ENCODE data around the gene AJAP1. TPM values are rescaled to one million over a fixed set of nuclear protein-coding genes. Genes with fewer than 3 reads are reported as not detected.

The AJAP1 gene
- polyA plus RNA-seq, 1 of the 3 experiments (the other 2 are of a cell fraction) = not detected

- H3K9ac ChIP-seq = no peak overlapping the region
- WGBS (ENCODE audit: low lambda C conversion rate) = 62% methylated on average over 6 of the region's 8 CpGs
- no peaks in the 10 kb centered on the region for H3K79me2 ChIP-seq (ENCODE audit: insufficient read depth)
- H3K36me3 ChIP-seq (replicated peaks in 1 of 2; ENCODE audit: control insufficient read depth in 1 of 2, insufficient read depth in 2 of 2, low read length in 1 of 2) = no peaks in the 10 kb centered on the region
- no peaks in the 10 kb centered on the region for H4K20me1 ChIP-seq (ENCODE audit: insufficient read depth)
- ChIA-PET POLR2A (no interaction called here), CTCF (interaction anchor here (3.3 kb wide), 1 partner anchor 115 kb away, joined by 9 read pairs; no protein-coding TSS in a partner anchor)
- no peak overlapping the region for H3K4me3 ChIP-seq (ENCODE audit: low read depth in 2 of 2, low read length in 1 of 2)
- H3K27me3 ChIP-seq (ENCODE audit: insufficient read depth) = no peaks in the 10 kb centered on the region
- TF ChIP-seq NRF1 (IDR thresholded peaks at IDR 0.05; ENCODE audit: low read depth, low read length) = no peak
- TF ChIP-seq RXRA (IDR thresholded peaks at IDR 0.05; ENCODE audit: borderline replicate concordance, low read depth) = no peak
- no peak for TF ChIP-seq IRF3 (IDR thresholded peaks at IDR 0.05; ENCODE audit: low read depth, low read length)
- no peak for TF ChIP-seq ELF1 (IDR thresholded peaks at IDR 0.05)
- TF ChIP-seq TEAD4 (IDR thresholded peaks at IDR 0.05; ENCODE audit: borderline replicate concordance, insufficient read depth) = no peak
- no peak for TF ChIP-seq MEF2A (IDR thresholded peaks at IDR 0.05; ENCODE audit: borderline replicate concordance, low read depth)
- H3K4me2 ChIP-seq = no peak overlapping the region
- no peak overlapping the region for H3K27ac ChIP-seq (ENCODE audit: low read depth in 2 of 2, low read length in 1 of 2)
- no peak for DNase-seq
- no peak overlapping the region for H2AFZ ChIP-seq (ENCODE audit: low read depth)
- H3K4me1 ChIP-seq (ENCODE audit: control insufficient read depth in 1 of 2, insufficient read depth in 2 of 2, low read depth in 1 of 2, low read length in 1 of 2) = peaks cover 0 to 13% of the 10 kb centered on the region in 2 experiments; a peak in 1 of 4 replicates
- no peaks in the 10 kb centered on the region for H3K9me3 ChIP-seq
- H3K9me2 ChIP-seq = no peaks in the 10 kb centered on the region
- H3F3A ChIP-seq (replicated peaks; ENCODE audit: insufficient read depth) = no peaks in the 10 kb centered on the region
Observed at GRCh38 chr1:4771721-4772120, 117.3 kb downstream of the AJAP1 start.

- H3K79me2 ChIP-seq (ENCODE audit: insufficient read depth) = no peaks in the 10 kb centered on the region
- DNase-seq = no peak
- H3K9ac ChIP-seq = no peak overlapping the region
- ChIA-PET POLR2A (no interaction called here), CTCF (interaction anchor here (3.3 kb wide), 1 partner anchor 116 kb away, joined by 9 read pairs; no protein-coding TSS in a partner anchor)
- peaks cover 0 to 17% of the 10 kb centered on the region in 2 experiments; a peak in 1 of 4 replicates for H3K4me1 ChIP-seq (ENCODE audit: control insufficient read depth in 1 of 2, insufficient read depth in 2 of 2, low read depth in 1 of 2, low read length in 1 of 2)
- H4K20me1 ChIP-seq (ENCODE audit: insufficient read depth) = no peaks in the 10 kb centered on the region
- no peaks in the 10 kb centered on the region for H3K27me3 ChIP-seq (ENCODE audit: insufficient read depth)
- H3K4me2 ChIP-seq = no peak overlapping the region
- WGBS (ENCODE audit: low lambda C conversion rate) = 64% methylated on average over 24 of the region's 37 CpGs
- H2AFZ ChIP-seq (ENCODE audit: low read depth) = no peak overlapping the region
- TF ChIP-seq CHD2 (IDR thresholded peaks at IDR 0.05; ENCODE audit: low read length, partially characterized antibody) (no peak), ZBTB33 (IDR thresholded peaks at IDR 0.05; ENCODE audit: borderline replicate concordance, low read depth) (no peak), EP300 (IDR thresholded peaks at IDR 0.05; ENCODE audit: borderline replicate concordance in 1 of 2, low read depth in 1 of 2, low read length in 1 of 2) (no peak), MEF2A (IDR thresholded peaks at IDR 0.05; ENCODE audit: borderline replicate concordance, low read depth) (no peak), PBX3 (IDR thresholded peaks at IDR 0.05) (no peak)
- no peak overlapping the region for H3K4me3 ChIP-seq (ENCODE audit: low read depth in 2 of 2, low read length in 1 of 2)
- H3K36me3 ChIP-seq (replicated peaks in 1 of 2; ENCODE audit: control insufficient read depth in 1 of 2, insufficient read depth in 2 of 2, low read length in 1 of 2) = no peaks in the 10 kb centered on the region
- H3K9me2 ChIP-seq = no peaks in the 10 kb centered on the region
- no peaks in the 10 kb centered on the region for H3K9me3 ChIP-seq
- no peak overlapping the region for H3K27ac ChIP-seq (ENCODE audit: low read depth in 2 of 2, low read length in 1 of 2)
- no peaks in the 10 kb centered on the region for H3F3A ChIP-seq (replicated peaks; ENCODE audit: insufficient read depth)
Observed at GRCh38 chr1:4772294-4773010, 118.0 kb downstream of the AJAP1 start.

Data from SK-N-SH (cell line).